HL-60/S4 (cell line): ENCODE data around the gene SLC25A34.
"Not testable (repeated sequence)": the region's sequence is repeated elsewhere in the genome, so short reads cannot be mapped to it uniquely, and the experiment has no call there.

Experiments
- in situ Hi-C: fragments of 300-500 bp; cut with MboI; formaldehyde crosslinking; loops from 2 replicates; pipeline ENCODE4 v1.14.3; 2022; ENCODE audit warnings: low sequenced_read_pairs

The SLC25A34 gene

DNA sequence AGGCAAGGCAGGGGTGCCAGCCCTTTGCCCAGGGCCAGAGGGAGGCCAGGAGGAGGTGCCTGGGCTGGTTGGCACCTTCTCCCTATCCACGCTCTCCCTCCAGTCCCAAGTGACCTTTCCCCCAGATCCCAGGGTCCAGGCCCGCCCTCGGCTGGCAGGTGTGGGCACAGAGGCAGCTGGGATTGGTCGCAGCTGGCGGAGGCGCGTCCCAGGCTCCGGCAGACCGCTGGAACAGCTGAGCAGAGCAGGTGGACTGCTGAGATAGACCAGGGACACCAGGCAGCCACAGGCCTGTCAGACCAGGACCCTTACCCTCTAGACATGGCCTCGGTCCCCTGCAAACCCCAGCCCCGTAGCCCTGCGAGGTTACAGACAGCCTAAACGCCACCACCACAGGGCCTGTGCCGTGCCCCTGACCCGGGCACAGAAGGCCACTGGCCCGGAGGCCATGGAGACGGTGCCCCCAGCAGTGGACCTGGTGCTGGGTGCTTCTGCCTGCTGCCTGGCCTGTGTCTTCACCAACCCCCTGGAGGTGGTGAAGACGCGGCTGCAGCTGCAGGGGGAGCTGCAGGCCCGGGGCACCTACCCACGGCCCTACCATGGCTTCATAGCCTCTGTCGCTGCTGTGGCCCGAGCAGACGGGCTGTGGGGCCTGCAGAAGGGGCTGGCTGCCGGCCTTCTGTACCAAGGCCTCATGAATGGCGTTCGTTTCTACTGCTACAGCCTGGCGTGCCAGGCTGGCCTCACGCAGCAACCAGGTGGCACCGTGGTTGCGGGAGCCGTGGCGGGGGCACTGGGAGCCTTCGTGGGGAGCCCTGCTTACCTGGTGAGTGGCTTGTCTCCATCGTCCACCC lies at the start of gene SLC25A34:
Gene SLC25A34 (plus strand): TSS at position 221 of the 854 bp plus-strand sequence. CDS start 228 bp downstream, at position 449.
- in situ Hi-C loops = loop anchor here (10.0 kb wide), 1 partner anchor 141 kb away; no protein-coding TSS in a partner anchor

DNA sequence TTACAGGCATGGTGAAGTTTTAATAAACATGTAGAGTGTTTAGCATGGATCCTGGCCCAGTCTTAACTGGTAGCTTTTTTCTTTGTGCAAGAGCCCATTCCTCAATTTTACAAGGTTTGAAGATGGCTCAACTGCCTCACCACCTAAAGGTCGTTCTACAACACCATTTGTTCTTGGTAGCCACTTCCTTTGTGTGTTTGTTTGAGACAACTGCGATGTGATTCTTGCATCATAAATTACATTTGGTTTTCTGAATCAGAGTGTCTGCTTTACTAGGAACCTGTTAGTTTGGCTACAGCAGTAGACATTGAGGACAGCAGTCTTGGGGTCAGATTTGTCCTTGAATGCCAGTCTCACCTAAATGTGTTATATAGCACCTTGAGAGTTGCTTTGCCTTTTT lies 48.6 kb upstream of the SLC25A34 start:
- in situ Hi-C loops = no loop called here

DNA sequence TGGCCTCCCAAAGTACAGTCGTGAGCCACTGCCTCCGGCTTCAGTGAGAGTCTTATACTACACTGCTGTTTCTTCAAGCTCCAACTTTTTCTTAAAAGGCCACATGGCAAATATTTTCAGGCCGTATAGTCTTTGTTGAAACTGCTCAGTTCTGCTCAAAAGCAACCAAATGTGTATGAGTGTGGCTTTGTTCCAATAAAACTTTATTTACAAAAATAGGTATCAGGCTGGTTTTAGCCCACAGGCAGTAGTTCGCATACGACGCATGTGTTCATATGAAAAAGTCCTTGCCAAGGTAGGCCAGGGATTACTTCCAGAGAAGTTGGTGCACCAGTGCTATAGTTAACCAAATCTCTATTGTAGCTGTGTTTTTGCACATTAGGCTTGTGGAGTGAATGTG lies 45.7 kb upstream of the SLC25A34 start:
- in situ Hi-C loops = no loop called here

DNA sequence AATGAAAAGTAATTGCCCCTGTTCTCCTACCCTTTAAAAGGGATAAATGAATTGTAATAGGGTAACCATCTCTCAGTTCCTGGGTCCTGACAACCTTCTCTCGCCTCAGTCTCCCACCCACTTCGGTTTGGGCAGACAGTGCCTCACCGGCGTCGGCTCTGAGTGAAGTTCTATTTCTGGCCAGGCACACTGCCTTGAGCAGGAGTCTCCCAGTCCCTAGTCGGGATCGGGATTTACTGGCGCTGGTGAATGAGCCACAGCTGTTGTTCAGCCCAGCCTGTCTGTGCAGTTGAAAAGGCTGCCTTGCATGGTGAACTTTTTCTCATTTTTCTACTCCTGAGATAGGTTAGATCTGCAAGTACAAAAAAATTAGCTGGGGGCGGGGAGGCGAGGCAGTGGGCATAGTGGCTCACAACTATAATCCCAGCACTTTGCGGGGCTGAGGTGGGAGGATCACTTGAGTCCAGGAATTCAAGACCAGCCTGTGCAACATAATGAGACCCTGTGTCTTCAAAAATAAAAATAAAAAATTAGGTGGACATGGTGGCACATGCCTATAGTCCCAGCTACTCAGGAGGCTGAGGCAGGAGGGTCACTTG lies 44.5 kb upstream of the SLC25A34 start:
- in situ Hi-C loops = no loop called here

DNA sequence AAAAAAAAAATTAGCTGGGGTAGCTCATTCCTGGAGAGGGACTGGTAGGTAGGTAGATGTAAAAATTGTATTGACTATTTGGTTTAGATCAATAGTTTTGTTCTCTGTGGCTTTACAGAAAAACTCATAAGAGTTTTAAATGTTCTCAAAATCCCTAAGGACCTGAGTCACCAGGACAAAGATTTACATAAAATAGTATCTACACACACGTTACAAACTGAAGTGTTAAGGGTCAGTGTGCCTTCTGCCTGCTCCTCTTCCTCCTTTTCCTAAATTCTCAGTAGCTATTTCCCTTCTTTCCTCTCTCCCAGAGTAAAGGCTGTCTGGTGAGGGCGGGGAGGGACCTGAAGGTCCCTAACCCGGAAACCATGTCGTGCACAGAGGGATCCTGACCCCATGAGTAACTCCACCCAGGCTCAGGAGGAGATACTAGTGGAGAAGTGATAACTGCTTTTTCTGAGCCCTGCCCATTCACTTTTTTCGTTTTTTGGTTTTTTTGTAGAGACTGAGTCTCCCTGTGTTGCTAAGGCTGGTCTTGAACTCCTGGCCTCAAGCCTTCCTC lies 43.9 kb upstream of the SLC25A34 start:
- in situ Hi-C loops = no loop called here

DNA sequence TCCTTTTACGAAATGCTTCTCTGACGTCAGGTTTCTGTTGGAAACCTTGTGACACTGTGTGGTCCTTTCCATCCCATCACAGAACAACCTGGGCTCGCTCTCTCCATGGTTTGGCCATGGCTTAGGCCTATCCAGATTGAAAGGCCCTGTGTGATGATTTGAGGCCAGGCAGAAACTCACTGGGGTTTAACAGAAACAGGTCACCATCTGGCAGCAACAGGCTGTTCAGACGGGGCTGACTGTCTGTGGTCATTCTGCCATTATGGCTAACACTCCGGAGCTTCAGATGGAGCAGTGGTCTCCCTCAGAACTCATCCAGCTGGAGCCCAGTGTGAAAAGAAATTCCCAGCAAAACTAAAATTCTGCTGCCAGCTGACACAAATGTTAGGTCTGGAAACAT lies 42.7 kb upstream of the SLC25A34 start:
- in situ Hi-C loops = no loop called here

DNA sequence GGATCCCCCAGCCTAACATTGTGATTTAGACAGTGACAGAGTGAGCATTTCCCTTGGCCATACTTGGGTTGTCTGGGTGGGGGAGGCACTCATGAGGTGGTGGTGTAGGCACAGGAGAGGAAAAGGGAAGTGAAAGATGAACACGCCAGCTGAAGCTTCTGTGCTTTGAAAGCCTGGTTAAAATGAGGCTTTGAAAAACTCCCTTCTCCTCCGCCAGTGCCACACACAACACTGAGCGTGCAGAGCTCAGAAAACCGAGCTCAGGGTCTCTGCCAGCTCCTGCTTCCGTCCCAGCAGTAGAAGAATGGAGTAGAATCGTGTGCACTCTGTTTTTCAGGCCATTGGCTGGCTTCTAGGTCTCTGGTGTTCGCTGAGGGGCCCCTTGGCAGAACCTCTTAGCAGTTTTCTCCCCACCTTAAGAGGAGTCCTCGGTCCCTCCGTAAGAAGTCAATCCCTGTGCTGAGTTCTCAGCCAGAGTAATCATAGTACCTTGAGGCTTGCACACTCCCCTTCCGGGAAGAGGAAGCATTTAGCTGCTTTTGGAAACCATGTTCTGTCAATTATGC lies 39.0 kb upstream of the SLC25A34 start:
- in situ Hi-C loops = no loop called here

DNA sequence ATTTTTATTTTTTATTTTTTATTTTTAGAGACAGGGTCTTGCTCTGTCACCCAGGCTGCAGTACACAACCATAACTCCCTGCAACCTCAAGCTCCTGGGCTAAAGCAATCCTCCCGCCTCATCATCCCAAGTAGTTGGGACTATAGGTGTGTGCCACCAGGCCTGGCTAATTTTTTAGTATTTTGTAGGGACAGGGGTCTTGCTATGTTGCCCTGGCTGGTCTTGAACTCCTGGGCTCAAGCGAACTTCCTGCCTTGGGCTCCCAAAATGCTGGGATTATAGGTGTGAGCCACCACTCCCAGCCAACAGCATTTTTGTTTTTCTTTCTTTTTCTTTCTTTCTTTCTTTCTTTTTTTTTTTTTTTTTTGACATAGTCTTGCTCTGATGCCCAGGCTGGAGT lies 37.9 kb upstream of the SLC25A34 start:
- in situ Hi-C loops = no loop called here

DNA sequence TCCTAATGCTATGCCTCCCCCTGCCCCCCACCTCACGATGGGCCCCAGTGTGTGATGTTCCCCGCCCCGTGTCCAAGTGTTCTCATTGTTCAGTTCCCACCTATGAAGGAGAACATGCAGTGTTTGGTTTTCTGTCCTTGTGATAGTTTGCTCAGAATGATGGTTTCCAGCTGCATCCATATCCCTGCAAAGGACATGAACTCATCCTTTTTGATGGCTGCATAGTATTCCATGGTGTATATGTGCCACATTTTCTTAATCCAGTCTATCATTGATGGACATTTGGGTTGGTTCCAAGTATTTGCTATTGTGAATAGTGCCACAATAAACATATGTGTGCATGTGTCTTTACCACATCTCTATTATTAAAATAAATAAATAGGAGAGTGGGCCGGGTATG lies 36.7 kb upstream of the SLC25A34 start:
- in situ Hi-C loops = not testable (repeated sequence)

DNA sequence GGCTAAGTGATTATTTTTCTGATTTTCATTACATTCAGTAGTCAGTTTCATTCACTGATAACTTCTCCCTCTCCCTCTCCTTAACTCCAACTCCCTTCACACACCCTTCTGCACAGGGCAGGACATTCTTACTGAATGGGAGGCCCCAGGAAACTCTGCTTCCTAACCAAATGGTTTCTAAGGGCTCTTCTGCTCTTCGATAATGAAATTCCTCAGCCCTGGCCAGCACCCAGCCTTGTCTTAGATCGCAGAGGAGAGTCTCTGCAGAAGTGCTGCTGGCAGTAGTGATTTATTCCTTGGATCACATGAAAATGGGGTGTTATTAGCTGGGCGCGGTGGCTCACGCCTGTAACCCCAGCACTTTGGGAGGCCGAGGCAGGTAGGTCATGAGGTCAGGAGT lies 35.5 kb upstream of the SLC25A34 start:
- in situ Hi-C loops = no loop called here

DNA sequence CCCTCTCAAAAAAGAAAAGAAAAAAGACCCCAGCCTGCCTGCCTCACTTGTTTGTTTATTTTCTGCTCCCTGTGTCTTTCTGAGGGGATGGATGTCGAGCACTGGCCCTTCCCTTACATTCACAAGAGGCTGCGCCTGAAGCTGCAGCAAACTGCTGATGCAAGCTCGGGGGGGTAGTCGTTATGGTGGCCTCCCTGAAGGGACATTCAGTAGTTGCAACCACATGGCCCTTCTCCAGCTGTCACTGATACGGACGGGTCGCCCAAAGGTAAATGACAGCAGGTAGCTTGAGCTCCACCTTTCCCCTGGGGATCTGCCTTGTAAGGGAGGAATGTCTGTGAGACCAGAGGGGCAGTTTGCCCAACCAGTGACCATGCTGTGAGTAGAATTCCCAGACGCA lies 34.3 kb upstream of the SLC25A34 start:
- in situ Hi-C loops = no loop called here

DNA sequence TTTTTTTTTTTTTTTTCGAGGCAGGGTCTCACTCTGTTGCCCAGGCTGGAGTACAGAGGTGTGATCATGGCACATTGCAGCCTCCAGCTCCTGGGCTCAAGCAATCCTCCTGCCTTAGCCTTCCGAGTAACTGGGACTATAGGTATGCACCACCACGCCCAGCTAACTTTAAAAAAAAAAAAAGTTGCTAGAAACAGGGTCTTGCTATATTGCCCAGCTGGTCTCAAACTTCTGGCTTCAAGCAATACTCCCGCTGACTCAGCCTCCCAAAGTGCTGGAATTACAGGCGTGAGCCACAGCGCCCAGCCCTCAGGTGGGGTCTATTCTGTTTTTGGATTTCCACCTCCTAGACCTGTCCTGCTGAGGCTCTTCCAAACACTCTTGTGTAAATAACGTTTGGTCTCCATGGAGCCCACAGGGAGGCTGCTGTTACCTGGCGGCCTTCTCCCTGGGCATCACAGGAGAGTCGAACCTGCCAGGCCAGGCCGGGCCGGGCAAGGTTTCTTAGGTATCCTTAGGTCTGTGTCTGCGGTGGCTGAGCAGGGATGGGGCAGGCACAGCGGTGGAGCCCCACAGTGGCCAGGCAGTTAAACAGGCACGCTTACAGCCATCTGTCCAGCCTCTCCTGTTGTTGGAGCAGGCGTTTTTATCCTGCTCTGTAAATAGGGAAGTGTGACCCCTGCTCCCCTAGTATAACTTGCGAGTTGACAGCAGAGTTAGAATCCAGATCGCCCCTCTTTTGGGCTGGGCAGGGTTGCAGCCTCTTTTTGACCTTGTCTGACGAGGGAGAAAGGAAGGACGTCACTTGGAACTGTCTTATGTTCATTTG lies 33.1 kb upstream of the SLC25A34 start:
- in situ Hi-C loops = no loop called here

DNA sequence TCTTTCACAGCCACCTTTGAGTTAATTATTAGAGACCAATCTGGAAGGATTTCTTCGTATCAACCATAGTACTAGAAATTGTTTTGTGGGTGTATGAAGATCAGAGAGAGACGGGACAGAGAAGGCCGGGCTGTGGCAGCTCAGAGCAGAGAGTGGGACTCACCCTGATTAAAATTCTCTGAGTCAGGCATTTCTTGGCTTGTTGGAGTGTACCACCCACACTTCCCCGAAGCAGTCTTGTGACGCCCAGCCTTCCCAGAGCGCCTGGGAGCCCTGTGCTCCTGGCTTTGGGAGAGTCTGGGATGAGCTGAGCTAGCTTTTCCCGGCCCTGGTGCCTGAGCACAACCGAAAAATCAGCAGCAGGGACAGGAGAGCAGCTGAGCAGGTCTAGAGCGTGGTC lies 32.5 kb upstream of the SLC25A34 start:
- in situ Hi-C loops = no loop called here

DNA sequence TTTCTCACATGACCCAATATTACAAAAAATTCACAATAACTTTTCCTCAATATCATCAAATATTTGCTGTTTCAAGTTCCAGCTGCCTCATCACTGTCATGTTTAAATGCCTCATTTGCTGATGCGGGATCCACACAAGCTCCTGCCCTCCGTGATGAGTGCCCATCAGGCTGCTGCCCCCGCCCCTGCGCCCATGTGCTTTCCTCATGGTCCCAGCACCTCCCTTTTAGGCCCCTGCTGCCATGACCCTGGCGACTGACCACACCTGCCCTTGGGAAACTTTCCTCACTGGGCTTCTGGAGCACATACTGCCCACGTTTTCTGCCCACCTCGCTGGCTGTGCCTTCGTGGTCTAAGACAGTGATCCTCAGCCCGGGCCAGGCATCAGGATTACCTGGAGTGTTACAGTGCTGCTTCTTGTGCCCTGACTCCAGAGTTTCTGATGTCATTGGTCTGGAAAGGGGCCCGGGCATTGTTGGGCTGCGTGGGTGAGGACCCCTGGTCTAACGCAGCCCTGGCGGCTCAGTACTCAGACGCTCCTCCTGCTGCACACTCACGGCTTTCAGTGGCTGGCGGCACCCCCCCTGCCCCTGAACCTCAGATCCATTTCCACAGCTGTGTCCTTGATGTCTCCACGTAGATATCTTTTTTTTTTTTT lies 31.4 kb upstream of the SLC25A34 start:
- in situ Hi-C loops = no loop called here

DNA sequence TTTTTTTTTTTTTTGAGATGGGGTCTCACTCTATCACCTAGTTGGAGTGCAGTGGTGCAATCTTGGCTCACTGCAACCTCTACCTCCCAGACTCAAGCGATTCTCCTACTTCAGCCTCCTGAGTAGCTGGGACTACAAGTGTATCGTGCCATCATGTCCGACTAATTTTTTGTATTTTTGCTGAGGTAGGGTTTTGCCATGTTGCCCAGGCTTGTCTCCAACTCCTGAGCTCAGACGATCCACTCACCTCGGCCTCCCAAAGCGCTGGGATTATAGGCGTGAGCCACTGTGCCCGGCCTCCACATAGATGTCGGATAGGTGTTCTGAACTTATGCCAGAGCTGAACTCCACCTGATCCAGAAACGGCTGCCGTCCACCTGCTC lies 30.9 kb upstream of the SLC25A34 start:
- in situ Hi-C loops = no loop called here

DNA sequence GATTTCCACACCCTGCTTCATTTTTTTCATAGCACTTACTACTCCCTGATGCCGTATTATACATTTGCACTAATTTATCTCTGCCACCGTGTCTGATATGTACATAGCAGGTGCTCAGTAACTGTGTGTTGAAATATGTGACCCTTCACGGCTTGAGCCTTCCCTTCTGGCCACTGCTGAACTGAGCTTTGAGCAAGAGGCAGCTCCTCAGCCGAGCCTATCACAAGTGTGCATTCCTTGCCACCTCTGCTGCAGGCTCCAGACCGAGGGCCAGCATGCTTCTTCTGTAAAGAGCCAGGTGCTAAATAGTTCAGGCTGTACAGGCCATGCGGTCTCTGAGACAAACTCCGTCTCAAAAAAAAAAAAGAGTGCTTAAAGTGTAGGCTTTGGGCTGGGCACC lies 29.3 kb upstream of the SLC25A34 start:
- in situ Hi-C loops = no loop called here

DNA sequence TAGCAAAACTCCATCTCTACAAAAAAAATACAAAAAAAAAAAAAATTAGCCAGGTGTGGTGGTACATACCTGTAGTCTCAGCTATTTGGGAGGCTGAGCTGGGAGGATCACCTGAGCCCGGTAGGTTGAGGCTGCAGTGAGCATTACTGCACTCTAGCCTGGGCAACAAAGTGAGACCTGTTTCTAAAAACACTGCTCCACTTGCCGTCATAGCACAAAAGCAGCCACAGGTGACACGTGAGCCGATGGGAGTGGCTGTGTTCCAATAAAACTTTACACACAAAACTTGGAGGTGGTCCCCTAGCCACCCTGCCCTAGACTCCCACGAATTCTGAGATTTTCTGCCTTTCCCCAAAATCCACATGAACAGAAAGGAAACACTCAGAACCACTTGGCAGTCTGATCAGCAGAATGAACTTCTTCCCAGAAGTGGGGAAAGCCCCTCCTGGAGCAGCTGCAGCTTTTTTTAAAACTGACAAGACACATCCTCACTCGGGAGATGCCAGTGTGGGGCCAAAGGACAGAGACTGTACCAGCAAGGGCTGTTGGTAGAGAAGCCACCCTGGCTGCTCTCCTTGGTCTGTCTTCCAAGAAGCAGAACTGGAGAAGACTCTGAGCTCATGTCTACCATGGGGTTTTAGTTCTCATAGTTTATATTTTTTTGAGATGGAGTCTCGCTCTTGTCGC lies 28.7 kb upstream of the SLC25A34 start:
- in situ Hi-C loops = no loop called here

DNA sequence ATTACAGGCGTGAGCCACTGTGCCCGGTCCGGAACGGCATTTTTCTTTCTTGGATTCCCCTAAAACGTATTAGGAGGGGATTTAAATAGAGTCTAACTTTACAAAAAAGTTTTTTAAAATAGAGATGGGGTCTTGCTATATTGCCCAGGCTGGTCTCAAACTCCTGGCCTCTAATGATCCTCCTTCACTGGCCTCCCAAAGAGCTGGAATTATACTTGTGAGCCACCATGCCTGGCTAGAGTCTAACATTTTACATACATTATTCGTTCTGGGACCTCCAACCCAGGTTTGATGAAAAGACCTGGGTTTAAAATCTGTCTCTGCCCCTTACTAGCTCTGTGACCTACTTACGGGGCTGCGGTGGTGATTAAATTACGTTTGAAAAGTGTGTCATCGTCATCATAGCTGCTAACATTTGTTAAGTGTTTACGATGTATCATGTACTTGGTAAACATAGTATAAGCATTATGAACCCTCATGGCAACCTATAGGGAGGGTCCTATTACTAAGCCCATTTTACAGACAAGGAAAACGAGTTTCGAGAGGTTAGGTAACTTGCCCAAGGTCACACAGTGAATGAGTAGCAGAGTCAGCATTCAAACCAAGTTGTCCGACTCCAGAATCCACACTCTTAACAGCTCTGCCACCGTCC lies 27.4 kb upstream of the SLC25A34 start:
- in situ Hi-C loops = no loop called here

DNA sequence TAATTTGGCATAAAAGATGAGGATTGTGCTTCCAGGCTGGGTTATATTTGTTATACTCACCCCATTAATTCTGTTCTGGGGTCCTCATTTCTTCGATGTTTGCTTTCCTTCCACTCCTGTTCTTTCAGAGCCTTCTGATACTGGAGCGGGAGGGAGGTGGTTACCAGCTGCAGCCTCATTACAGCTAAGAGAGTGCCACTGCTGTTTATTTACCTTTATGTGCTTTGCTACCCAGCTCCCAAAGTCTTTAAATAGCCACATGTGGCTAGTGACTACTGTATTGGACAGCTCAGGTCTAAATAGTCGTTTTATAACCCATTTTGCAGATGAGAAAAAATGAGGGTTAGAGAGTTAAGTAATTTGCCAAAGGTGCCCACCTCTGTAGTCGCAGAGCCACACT lies 26.8 kb upstream of the SLC25A34 start:
- in situ Hi-C loops = no loop called here
